ENCODE measurements around the gene TESK2.

Gene TESK2

GRCh38 chr1:45430490-45430889 lies 60.5 kb downstream of the TESK2 start:
- DNase-seq (ENCODE audit: low read depth) = no peak
- H3K4me3 ChIP-seq (ENCODE audit: control insufficient read depth, low read depth, low read length) = no peak overlapping the region
- TF ChIP-seq CTCF (IDR thresholded peaks at IDR 0.05; ENCODE audit: control insufficient read depth, insufficient read depth, low read depth, low read length, missing control alignments) = no peak

GRCh38 chr1:45429561-45430159 lies 61.3 kb downstream of the TESK2 start:
- TF ChIP-seq CTCF (IDR thresholded peaks at IDR 0.05; ENCODE audit: control insufficient read depth, insufficient read depth, low read depth, low read length, missing control alignments) = no peak
- no peak for DNase-seq (ENCODE audit: low read depth)
- H3K4me3 ChIP-seq (ENCODE audit: control insufficient read depth, low read depth, low read length) = no peak overlapping the region

- DNase-seq (ENCODE audit: low read depth) = no peak
- H3K4me3 ChIP-seq (ENCODE audit: control insufficient read depth, low read depth, low read length) = no peak overlapping the region
- TF ChIP-seq CTCF (IDR thresholded peaks at IDR 0.05; ENCODE audit: control insufficient read depth, insufficient read depth, low read depth, low read length, missing control alignments) = no peak
Measured at GRCh38 chr1:45423906-45424678, 66.9 kb downstream of the TESK2 start.

DNA sequence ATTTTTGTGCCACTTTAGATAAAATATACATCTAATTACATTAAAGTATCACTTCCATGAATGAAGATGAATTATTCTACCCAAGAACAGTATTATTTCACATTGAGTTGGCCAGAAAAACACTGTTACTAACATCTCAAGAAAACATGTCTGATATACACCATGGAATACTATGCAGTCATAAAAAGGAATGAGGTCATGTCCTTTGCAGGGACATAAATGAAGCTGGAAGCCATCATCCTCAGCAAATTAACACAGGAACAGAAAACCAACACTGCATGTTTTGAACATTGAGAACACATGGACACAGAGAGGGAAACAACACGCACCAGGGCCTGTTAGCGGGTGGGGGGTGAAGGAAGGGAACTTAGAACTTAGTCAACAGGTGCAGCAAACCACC lies 69.0 kb downstream of the TESK2 start:
- H3K4me3 ChIP-seq (ENCODE audit: control insufficient read depth, low read depth, low read length) = no peak overlapping the region
- no peak for DNase-seq (ENCODE audit: low read depth)
- TF ChIP-seq CTCF (IDR thresholded peaks at IDR 0.05; ENCODE audit: control insufficient read depth, insufficient read depth, low read depth, low read length, missing control alignments) = no peak

DNA sequence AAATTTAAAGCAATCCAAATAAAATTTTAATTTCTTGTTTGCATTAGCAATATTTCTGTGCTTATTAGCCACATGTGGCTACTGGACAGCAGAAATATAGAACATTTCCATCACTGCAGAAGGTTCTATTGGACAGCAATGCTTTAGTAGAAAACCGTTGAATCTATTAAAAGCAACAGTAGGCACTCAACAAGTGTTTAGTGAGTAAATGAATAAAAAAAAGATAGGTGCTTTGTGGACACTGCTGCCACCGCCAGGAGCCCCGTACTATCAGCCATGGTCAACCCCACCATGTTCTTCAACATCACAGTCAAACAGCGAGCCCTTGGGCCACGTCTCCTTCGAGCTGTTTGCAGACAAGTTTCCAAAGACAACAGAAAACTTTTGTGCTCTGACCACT lies 76.2 kb downstream of the TESK2 start:
- no peak for DNase-seq (ENCODE audit: low read depth)
- no peak for TF ChIP-seq CTCF (IDR thresholded peaks at IDR 0.05; ENCODE audit: control insufficient read depth, insufficient read depth, low read depth, low read length, missing control alignments)
- no peak overlapping the region for H3K4me3 ChIP-seq (ENCODE audit: control insufficient read depth, low read depth, low read length)

- no peak for DNase-seq (ENCODE audit: low read depth)
- H3K4me3 ChIP-seq (ENCODE audit: control insufficient read depth, low read depth, low read length) = no peak overlapping the region
- TF ChIP-seq CTCF (IDR thresholded peaks at IDR 0.05; ENCODE audit: control insufficient read depth, insufficient read depth, low read depth, low read length, missing control alignments) = no peak
Measured at GRCh38 chr1:45412899-45413298, 78.1 kb downstream of the TESK2 start.
